ENCODE measurements around the gene TREML1.

GRCh38 chr6:41167173-41167963, 13.2 kb upstream of the TREML1 start:
- TF ChIP-seq CTCF (IDR thresholded peaks at IDR 0.05) (no peak), POLR2A (IDR thresholded peaks at IDR 0.05) (no peak)
